IMR-90 (cell line): ENCODE results near the gene AGK. TPM values are rescaled to one million over a fixed set of nuclear protein-coding genes. Genes with fewer than 3 reads are reported as not detected.

ENCODE experiments used
- ATAC-seq: fragments of 200-7000 bp; cut with Tn5 transposase; 2 replicates; pipeline ENCODE4 v1.9.1; 2020; ENCODE audit warnings: low read depth, mild to moderate bottlenecking, moderate library complexity
- BruUV-seq: library from RNA; stranded (reverse); fragments of 400-500 nt; replicated peaks from 2 replicates; lab custom pipeline; 2021; lab: Mats Ljungman, UMichigan
- CTCF ChIA-PET: fragments of 300-600 bp; formaldehyde crosslinking; extraction: SDS; loops from one replicate; lab custom pipeline; 2021; ENCODE audit warnings: antibody characterized with exemption; lab: Yijun Ruan, JAX
- POLR2A ChIA-PET: fragments of 300-600 bp; sonication (Branson Sonifier 250); formaldehyde crosslinking; loops from one replicate; lab custom pipeline; 2022; ENCODE audit warnings: antibody characterized with exemption; ENCODE audit not compliant: unreplicated experiment; lab: Charles Lee
- DNase-seq: peaks from one replicate; pipeline ENCODE4 v3.0.0; 2013
- H2AFZ ChIP-seq: replicated peaks from 2 replicates; pipeline ENCODE3; 2013; ENCODE audit warnings: low read length, mild to moderate bottlenecking; ENCODE audit not compliant: poor library complexity
- H2AK5ac ChIP-seq: 2 replicates; pipeline ENCODE4 v1.6.1; 2013; ENCODE audit warnings: low read depth, low read length, inconsistent platforms
- H2AK9ac ChIP-seq: replicated peaks from 2 replicates; pipeline ENCODE3; 2013; ENCODE audit warnings: mild to moderate bottlenecking, low read depth, low read length, moderate library complexity; ENCODE audit not compliant: poor library complexity
- H2BK120ac ChIP-seq: 2 replicates; pipeline ENCODE4 v1.6.1; 2013; ENCODE audit warnings: low read depth, low read length, inconsistent platforms
- H2BK15ac ChIP-seq: 3 replicates; pipeline ENCODE4 v1.6.1; 2013; ENCODE audit warnings: low read depth, low read length, inconsistent platforms
- H2BK20ac ChIP-seq: 2 replicates; pipeline ENCODE4 v1.6.1; 2013; ENCODE audit warnings: low read depth, mild to moderate bottlenecking, inconsistent platforms, low read length, moderate library complexity
- H2BK5ac ChIP-seq: 2 replicates; pipeline ENCODE4 v1.6.1; 2013; ENCODE audit warnings: mild to moderate bottlenecking, low read depth, low read length, inconsistent platforms; ENCODE audit not compliant: poor library complexity, severe bottlenecking
- H3K14ac ChIP-seq: replicated peaks from 2 replicates; pipeline ENCODE4 v1.6.1; 2013; ENCODE audit warnings: low read depth, low read length, inconsistent platforms
- H3K18ac ChIP-seq: 2 replicates; pipeline ENCODE4 v1.6.1; 2013; ENCODE audit warnings: low read depth, low read length, control low read depth
- H3K23ac ChIP-seq: 2 replicates; pipeline ENCODE4 v1.6.1; 2013; ENCODE audit warnings: low read depth, low read length, inconsistent platforms
- H3K27ac ChIP-seq: 2 replicates; pipeline ENCODE4 v1.5.1; 2013; ENCODE audit warnings: mild to moderate bottlenecking, control low read depth, low read length; ENCODE audit not compliant: insufficient read depth
- H3K27me3 ChIP-seq: 2 replicates; pipeline ENCODE4 v1.6.1; 2013; ENCODE audit warnings: low read length; ENCODE audit not compliant: control insufficient read depth, insufficient read depth
- H3K36me3 ChIP-seq: 2 replicates; pipeline ENCODE4 v1.6.1; 2013; ENCODE audit warnings: low read length, mixed read lengths; ENCODE audit not compliant: control insufficient read depth, insufficient read depth
- H3K4ac ChIP-seq: 2 replicates; pipeline ENCODE4 v1.6.1; 2013; ENCODE audit warnings: low read depth, low read length, inconsistent platforms
- H3K4me1 ChIP-seq: 2 replicates; pipeline ENCODE4 v1.6.1; 2013; ENCODE audit warnings: low read length, mixed read lengths; ENCODE audit not compliant: control insufficient read depth, insufficient read depth
- H3K4me2 ChIP-seq: 2 replicates; pipeline ENCODE4 v1.6.1; 2013; ENCODE audit warnings: low read depth, mild to moderate bottlenecking, control low read depth, low read length, moderate library complexity
- H3K4me3 ChIP-seq: 2 replicates; pipeline ENCODE4 v1.5.1; 2013; ENCODE audit warnings: low read depth, mild to moderate bottlenecking, control low read depth, low read length, moderate library complexity; ENCODE audit not compliant: insufficient read depth
- H3K56ac ChIP-seq: 2 replicates; pipeline ENCODE4 v1.6.1; 2013; ENCODE audit warnings: low read length, inconsistent platforms; ENCODE audit not compliant: insufficient read depth; ENCODE audit errors: extremely low read depth
- H3K79me1 ChIP-seq, 2 experiments: 2 replicates each; pipeline ENCODE4 v1.6.1; 2013; ENCODE audit warnings: low read length in 2 of 2, inconsistent platforms in 1 of 2, low read depth in 1 of 2
- H3K9ac ChIP-seq: 2 replicates; pipeline ENCODE4 v1.6.1; 2013; ENCODE audit warnings: low read depth, low read length, control low read depth
- H3K9me1 ChIP-seq: 2 replicates; pipeline ENCODE4 v1.6.1; 2013; ENCODE audit warnings: low read length, inconsistent platforms; ENCODE audit not compliant: insufficient read depth
- H3K9me3 ChIP-seq: 2 replicates; pipeline ENCODE4 v1.6.1; 2013; ENCODE audit warnings: low read length; ENCODE audit not compliant: control insufficient read depth, insufficient read depth
- H4K20me1 ChIP-seq: 2 replicates; pipeline ENCODE4 v1.6.1; 2013; ENCODE audit warnings: low read length, inconsistent platforms; ENCODE audit not compliant: insufficient read depth
- H4K5ac ChIP-seq: 2 replicates; pipeline ENCODE4 v1.6.1; 2013; ENCODE audit warnings: mild to moderate bottlenecking, low read depth, low read length, control low read depth
- H4K8ac ChIP-seq, 2 experiments: 2 replicates each; pipeline ENCODE4 v1.6.1; 2013; ENCODE audit warnings: low read depth in 2 of 2, low read length in 2 of 2, control low read depth in 1 of 2, inconsistent platforms in 1 of 2
- H4K91ac ChIP-seq: 2 replicates; pipeline ENCODE4 v1.6.1; 2013; ENCODE audit warnings: low read depth, low read length, inconsistent platforms; ENCODE audit not compliant: insufficient read depth
- BHLHE40 ChIP-seq: fragments of 150-350 bp; IDR thresholded peaks from 2 replicates; pipeline ENCODE4 v1.6.1; 2016; ENCODE audit warnings: mild to moderate bottlenecking, low read depth, low read length
- CHD1 ChIP-seq: IDR thresholded peaks from 2 replicates; pipeline ENCODE4 v1.6.1; 2012; ENCODE audit warnings: low read depth, low read length, improper control_type of control experiment
- MXI1 ChIP-seq: IDR thresholded peaks from 2 replicates; pipeline ENCODE4 v1.6.1; 2012; ENCODE audit warnings: low read depth, mild to moderate bottlenecking, low read length, moderate library complexity, borderline replicate concordance
- NFE2L2 ChIP-seq: fragments of 150-350 bp; IDR thresholded peaks from 2 replicates; pipeline ENCODE4 v1.6.1; 2016; ENCODE audit warnings: low read depth, mild to moderate bottlenecking, low read length
- RAD21 ChIP-seq: IDR thresholded peaks from 2 replicates; pipeline ENCODE4 v1.6.1; 2012; ENCODE audit warnings: low read length, improper control_type of control experiment
- RCOR1 ChIP-seq: IDR thresholded peaks from 2 replicates; pipeline ENCODE4 v1.6.1; 2012; ENCODE audit warnings: mild to moderate bottlenecking, low read length, improper control_type of control experiment; ENCODE audit not compliant: insufficient replicate concordance
- RFX5 ChIP-seq: IDR thresholded peaks from 2 replicates; pipeline ENCODE4 v1.8.0; 2012; ENCODE audit warnings: low read depth, mild to moderate bottlenecking, low read length, moderate library complexity
- WGBS, 2 experiments: methylation state at CpG; one replicate each; pipeline versions ENCODE4 v1.1.5 to v1.1.7; 2013; ENCODE audit warnings: missing lambda C conversion rate in 2 of 2; ENCODE audit not compliant: insufficient read length in 1 of 2; ENCODE audit errors: extremely low coverage in 2 of 2; 5-methylcytosine and 5-hydroxymethylcytosine counted together
- dilution Hi-C: fragments of 300-500 bp; cut with HindIII; formaldehyde crosslinking; loops from one replicate; pipeline ENCODE4 v1.14.3; 2018; ENCODE audit warnings: low sequenced_read_pairs; ENCODE audit not compliant: unreplicated experiment
- in situ Hi-C: fragments of 300-500 bp; cut with MboI; formaldehyde crosslinking; loops from 3 replicates; pipeline ENCODE4 v1.14.3; 2019; ENCODE audit warnings: low sequenced_read_pairs, inconsistent platforms, mixed read lengths
- intact Hi-C: fragments of 100-400 bp; cut with micrococcal nuclease; formaldehyde crosslinking; loops from 2 replicates; pipeline ENCODE4 v1.10.0; 2022
- polyA plus RNA-seq, 3 experiments: library from polyadenylated mRNA; depleted of rRNA; stranded (reverse); fragments of >200 nt; gene quantifications; 2 replicates each; pipeline ENCODE4 v1.2.3, GENCODE V29; 2012; ENCODE audit warnings: low replicate concordance in 1 of 3
- total RNA-seq: library from RNA; depleted of rRNA; stranded (reverse); fragments of >200 nt; gene quantifications from 2 replicates; pipeline ENCODE4 v1.2.3, GENCODE V29; 2012

The AGK gene
- total and polyA plus RNA-seq, 2 of the 4 experiments (the other 2 are of a cell fraction) = 35.5 to 37.3 TPM

GRCh38 chr7:141685285-141686023 is 134.2 kb downstream of the AGK start:
- no peak overlapping the region for H3K9ac ChIP-seq
- no peak overlapping the region for H3K18ac ChIP-seq
- no peaks in the 10 kb centered on the region for H3K9me3 ChIP-seq
- dilution Hi-C loops = no loop called here
- H3K4me2 ChIP-seq = no peak overlapping the region
- BruUV-seq = no TSS peak
- 0 out of 4 replicates have a peak, but pooled peaks cover 3 to 4% of the 10 kb centered on the region in 2 experiments for H3K79me1 ChIP-seq
- ChIA-PET CTCF (no interaction called here), POLR2A (no interaction called here)
- intact Hi-C loops = no loop called here
- DNase-seq (no peak), ATAC-seq (no peak)
- 0 out of 2 replicates have a peak, but pooled peaks cover 3% of the 10 kb centered on the region for H3K9me1 ChIP-seq
- H2BK120ac ChIP-seq = no peak overlapping the region
- H2BK15ac ChIP-seq = no peak overlapping the region
- no peak overlapping the region for H3K4ac ChIP-seq
- H2BK20ac ChIP-seq = no peak overlapping the region
- H4K8ac ChIP-seq = no peak overlapping the region
- H3K23ac ChIP-seq = no peak overlapping the region
- H4K20me1 ChIP-seq = no peaks in the 10 kb centered on the region
- in situ Hi-C loops = no loop called here
- no peak overlapping the region for H3K4me3 ChIP-seq
- H3K27ac ChIP-seq = no peak overlapping the region
- no peak overlapping the region for H3K14ac ChIP-seq
- WGBS, 2 experiments = 55% methylated on average over 5 of the region's 27 CpGs; no CpG with 5 or more reads in 1 of the 2 experiments
- H3K4me1 ChIP-seq = no peaks in the 10 kb centered on the region
- H3K27me3 ChIP-seq = no peaks in the 10 kb centered on the region
- H2AK9ac ChIP-seq = peak overlapping the region; percentile 15
- H4K5ac ChIP-seq = no peak overlapping the region
- H3K36me3 ChIP-seq = peaks cover 8% of the 10 kb centered on the region
- no peak overlapping the region for H3K56ac ChIP-seq
- H2AK5ac ChIP-seq = no peak overlapping the region; the same call in 1 of the 2 replicates
- H2BK5ac ChIP-seq = no peak overlapping the region
- H2AFZ ChIP-seq = peak overlapping the region; percentile 26
- H4K91ac ChIP-seq = no peak overlapping the region
- TF ChIP-seq RFX5 = no peak
- TF ChIP-seq BHLHE40 = no peak
- TF ChIP-seq CHD1 = no peak
- TF ChIP-seq NFE2L2 = no peak
- no peak for TF ChIP-seq MXI1
- TF ChIP-seq RAD21 = no peak
- no peak for TF ChIP-seq RCOR1
